ENCODE measurements around the gene PTCH1. TPM values are rescaled to one million over a fixed set of nuclear protein-coding genes. Genes with fewer than 3 reads are reported as not detected.

The PTCH1 gene
- polyA plus RNA-seq, 1 donor, result 25.3 TPM

DNA sequence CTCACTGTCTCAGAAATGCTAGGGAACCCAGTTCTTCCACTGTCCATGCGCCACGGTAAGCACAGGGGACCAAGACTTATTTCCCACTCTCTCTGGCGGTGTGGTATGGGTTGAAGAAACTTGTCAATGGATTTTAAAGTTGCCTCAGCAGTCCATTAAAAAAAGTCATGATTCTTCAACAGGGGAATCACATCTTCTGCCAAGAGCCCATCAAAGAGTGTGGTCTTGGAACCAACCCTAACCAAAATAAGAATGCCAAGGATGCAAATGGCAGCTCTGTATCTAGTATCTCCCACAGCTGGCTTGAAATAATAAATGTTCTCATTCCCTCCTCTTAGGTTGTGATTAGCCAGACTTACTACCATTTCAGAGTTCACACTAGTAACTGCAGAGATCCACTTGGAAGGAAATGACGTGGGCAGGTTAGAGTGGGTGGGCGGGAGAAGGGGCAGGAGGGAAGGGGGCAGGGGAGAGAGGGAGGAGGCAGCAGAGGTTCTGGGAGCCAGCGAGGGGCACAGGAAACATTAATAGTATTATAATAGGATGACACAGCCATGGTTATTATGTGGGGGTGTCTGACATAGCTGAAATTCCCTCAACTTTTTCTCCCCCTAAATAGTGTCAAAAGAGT is 17.6 kb downstream of the PTCH1 start:
- no peak overlapping the region for H3K4me3 ChIP-seq (ENCODE audit: low read length)
- H3K9me3 ChIP-seq (ENCODE audit: control insufficient read depth, low read depth, low read length), result no peaks in the 10 kb centered on the region
- WGBS (ENCODE audit: insufficient coverage, low lambda C conversion rate), result no CpG with 5 or more reads among the region's 6 CpGs
- no peaks in the 10 kb centered on the region for H3K27me3 ChIP-seq (ENCODE audit: control insufficient read depth, insufficient read depth, low read length)
- no peak for DNase-seq
- H3K27ac ChIP-seq (ENCODE audit: low read length), result peak overlapping the region; percentile 32
- peaks cover 23% of the 10 kb centered on the region for H3K36me3 ChIP-seq (ENCODE audit: control insufficient read depth, insufficient read depth, low read length)
- peaks cover 5% of the 10 kb centered on the region for H3K4me1 ChIP-seq (ENCODE audit: control insufficient read depth, insufficient read depth, low read length)

DNA sequence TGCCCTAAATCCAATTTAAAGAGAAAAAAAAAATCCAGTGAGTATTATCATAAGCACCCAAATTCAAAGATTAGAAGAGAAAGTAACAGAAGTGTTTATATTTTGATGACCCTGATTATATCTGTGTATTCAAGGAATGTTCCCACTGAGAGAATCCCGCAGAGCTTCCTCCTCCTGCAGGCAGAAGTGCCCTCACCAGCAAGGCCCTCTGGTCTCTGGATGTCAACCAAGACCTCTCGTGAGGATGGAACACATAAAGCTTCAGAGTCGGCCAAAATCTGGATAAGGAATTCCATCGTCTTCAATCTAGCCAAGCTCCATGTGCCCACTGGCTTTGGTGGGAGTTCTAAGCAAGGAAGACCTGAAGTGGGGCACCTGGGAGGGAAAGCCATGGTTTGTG is 18.1 kb downstream of the PTCH1 start:
- no CpG with 5 or more reads among the region's 4 CpGs for WGBS (ENCODE audit: insufficient coverage, low lambda C conversion rate)
- no peaks in the 10 kb centered on the region for H3K9me3 ChIP-seq (ENCODE audit: control insufficient read depth, low read depth, low read length)
- H3K27ac ChIP-seq (ENCODE audit: low read length), result peak overlapping the region; percentile 32
- H3K4me3 ChIP-seq (ENCODE audit: low read length), result no peak overlapping the region
- DNase-seq, result no peak
- H3K4me1 ChIP-seq (ENCODE audit: control insufficient read depth, insufficient read depth, low read length), result peaks cover 5% of the 10 kb centered on the region
- H3K36me3 ChIP-seq (ENCODE audit: control insufficient read depth, insufficient read depth, low read length), result peaks cover 27% of the 10 kb centered on the region
- no peaks in the 10 kb centered on the region for H3K27me3 ChIP-seq (ENCODE audit: control insufficient read depth, insufficient read depth, low read length)

DNA sequence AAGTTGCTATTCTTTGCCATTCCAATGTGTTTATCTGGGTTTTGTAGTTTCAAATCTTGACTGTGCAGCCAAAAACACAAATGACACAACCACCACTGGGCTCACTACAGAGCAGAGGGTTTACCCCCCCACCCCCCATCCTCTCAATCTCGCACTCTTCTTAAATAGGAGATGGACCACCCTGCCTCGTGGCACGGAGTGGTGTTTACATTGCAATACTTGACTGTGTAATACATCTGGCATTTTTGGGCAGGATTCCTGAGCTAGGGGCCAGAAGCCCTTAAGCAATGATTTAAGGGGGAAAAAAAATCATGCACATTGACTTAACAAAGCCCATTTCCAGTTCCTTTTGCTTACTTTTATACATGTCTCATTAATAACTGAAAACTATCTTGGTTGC is 19.0 kb downstream of the PTCH1 start:
- DNase-seq, result peak in 1 of 2 donors; percentile 55
- Histone ChIP-seq H3K27ac (ENCODE audit: low read length) (no peak overlapping the region), H3K4me1 (ENCODE audit: control insufficient read depth, insufficient read depth, low read length) (peaks cover 5% of the 10 kb centered on the region), H3K36me3 (ENCODE audit: control insufficient read depth, insufficient read depth, low read length) (peaks cover 27% of the 10 kb centered on the region), H3K9me3 (ENCODE audit: control insufficient read depth, low read depth, low read length) (no peaks in the 10 kb centered on the region), H3K27me3 (ENCODE audit: control insufficient read depth, insufficient read depth, low read length) (no peaks in the 10 kb centered on the region), H3K4me3 (ENCODE audit: low read length) (no peak overlapping the region)
- WGBS (ENCODE audit: insufficient coverage, low lambda C conversion rate), result 67% methylated on average over 1 of the region's 3 CpGs

DNA sequence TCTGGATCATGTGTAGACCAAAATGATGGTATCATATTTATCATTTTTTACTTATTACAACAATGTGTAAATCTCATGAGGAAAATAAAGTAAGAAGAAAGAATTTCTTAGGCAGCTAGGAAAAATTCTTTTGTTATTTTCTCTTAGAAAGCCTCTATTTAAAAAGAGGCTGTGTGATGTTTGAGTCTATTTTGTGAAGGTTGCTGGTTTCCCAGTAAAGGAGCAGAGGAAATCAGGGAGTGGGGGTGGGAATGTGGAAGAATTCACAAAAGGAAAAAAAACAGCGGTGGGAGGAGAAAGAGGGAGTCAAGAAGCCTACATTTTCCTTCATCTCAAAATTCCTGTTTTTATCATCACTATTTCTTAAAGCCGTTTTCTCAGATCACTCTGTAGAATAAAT is 20.1 kb downstream of the PTCH1 start:
- Histone ChIP-seq H3K9me3 (ENCODE audit: control insufficient read depth, low read depth, low read length) (no peaks in the 10 kb centered on the region), H3K36me3 (ENCODE audit: control insufficient read depth, insufficient read depth, low read length) (peaks cover 23% of the 10 kb centered on the region), H3K4me3 (ENCODE audit: low read length) (no peak overlapping the region), H3K4me1 (ENCODE audit: control insufficient read depth, insufficient read depth, low read length) (peaks cover 5% of the 10 kb centered on the region), H3K27ac (ENCODE audit: low read length) (no peak overlapping the region), H3K27me3 (ENCODE audit: control insufficient read depth, insufficient read depth, low read length) (no peaks in the 10 kb centered on the region)
- DNase-seq, result no peak
- 50% methylated on average over 1 of the region's 2 CpGs for WGBS (ENCODE audit: insufficient coverage, low lambda C conversion rate)

DNA sequence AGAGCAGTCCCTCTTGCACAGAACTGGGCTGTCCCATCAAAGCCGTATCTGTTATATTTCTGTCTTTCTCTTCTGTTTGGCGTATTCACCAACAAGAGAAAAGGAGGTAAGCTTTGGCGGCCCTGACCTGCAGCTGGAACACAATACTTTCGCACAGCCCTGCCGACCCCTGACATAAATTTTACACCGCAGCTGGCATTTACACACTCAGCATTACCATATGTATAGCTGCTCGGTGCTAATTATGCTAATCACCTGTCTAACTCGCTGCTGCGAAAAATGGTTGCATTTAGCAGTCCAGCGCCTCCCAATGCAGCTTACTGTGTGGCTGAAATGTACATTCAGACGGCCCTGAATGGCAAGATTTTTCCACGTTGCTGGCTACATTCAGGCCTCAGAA is 20.8 kb downstream of the PTCH1 start:
- Histone ChIP-seq H3K9me3 (ENCODE audit: control insufficient read depth, low read depth, low read length) (no peaks in the 10 kb centered on the region), H3K36me3 (ENCODE audit: control insufficient read depth, insufficient read depth, low read length) (peaks cover 26% of the 10 kb centered on the region), H3K4me1 (ENCODE audit: control insufficient read depth, insufficient read depth, low read length) (peaks cover 5% of the 10 kb centered on the region), H3K27ac (ENCODE audit: low read length) (no peak overlapping the region), H3K4me3 (ENCODE audit: low read length) (no peak overlapping the region), H3K27me3 (ENCODE audit: control insufficient read depth, insufficient read depth, low read length) (no peaks in the 10 kb centered on the region)
- WGBS (ENCODE audit: insufficient coverage, low lambda C conversion rate), result no CpG with 5 or more reads among the region's 12 CpGs
- no peak for DNase-seq

DNA sequence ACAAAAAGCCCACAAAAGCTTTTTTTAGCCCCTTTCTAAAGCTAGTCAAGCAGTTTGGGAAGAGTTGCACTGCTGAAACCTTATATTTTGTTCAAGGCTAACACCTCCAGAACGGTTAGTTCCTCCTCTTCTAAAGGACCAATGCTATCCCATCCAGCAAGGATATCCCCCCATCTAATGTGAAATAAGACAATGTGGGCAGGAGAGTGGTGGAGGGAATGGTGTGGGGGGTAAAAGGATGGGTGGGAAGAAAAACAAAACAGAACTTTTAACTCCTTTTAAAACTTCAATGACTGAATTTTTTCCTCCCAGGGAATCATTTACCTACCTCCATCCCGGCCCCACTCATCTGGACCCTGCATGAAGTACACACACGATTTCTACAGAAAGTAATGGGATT is 21.2 kb downstream of the PTCH1 start:
- H3K27me3 ChIP-seq (ENCODE audit: control insufficient read depth, insufficient read depth, low read length), result no peaks in the 10 kb centered on the region
- peaks cover 5% of the 10 kb centered on the region for H3K4me1 ChIP-seq (ENCODE audit: control insufficient read depth, insufficient read depth, low read length)
- H3K9me3 ChIP-seq (ENCODE audit: control insufficient read depth, low read depth, low read length), result no peaks in the 10 kb centered on the region
- H3K27ac ChIP-seq (ENCODE audit: low read length), result no peak overlapping the region
- peaks cover 26% of the 10 kb centered on the region for H3K36me3 ChIP-seq (ENCODE audit: control insufficient read depth, insufficient read depth, low read length)
- WGBS (ENCODE audit: insufficient coverage, low lambda C conversion rate), result no CpG with 5 or more reads among the region's 3 CpGs
- no peak for DNase-seq
- H3K4me3 ChIP-seq (ENCODE audit: low read length), result no peak overlapping the region

DNA sequence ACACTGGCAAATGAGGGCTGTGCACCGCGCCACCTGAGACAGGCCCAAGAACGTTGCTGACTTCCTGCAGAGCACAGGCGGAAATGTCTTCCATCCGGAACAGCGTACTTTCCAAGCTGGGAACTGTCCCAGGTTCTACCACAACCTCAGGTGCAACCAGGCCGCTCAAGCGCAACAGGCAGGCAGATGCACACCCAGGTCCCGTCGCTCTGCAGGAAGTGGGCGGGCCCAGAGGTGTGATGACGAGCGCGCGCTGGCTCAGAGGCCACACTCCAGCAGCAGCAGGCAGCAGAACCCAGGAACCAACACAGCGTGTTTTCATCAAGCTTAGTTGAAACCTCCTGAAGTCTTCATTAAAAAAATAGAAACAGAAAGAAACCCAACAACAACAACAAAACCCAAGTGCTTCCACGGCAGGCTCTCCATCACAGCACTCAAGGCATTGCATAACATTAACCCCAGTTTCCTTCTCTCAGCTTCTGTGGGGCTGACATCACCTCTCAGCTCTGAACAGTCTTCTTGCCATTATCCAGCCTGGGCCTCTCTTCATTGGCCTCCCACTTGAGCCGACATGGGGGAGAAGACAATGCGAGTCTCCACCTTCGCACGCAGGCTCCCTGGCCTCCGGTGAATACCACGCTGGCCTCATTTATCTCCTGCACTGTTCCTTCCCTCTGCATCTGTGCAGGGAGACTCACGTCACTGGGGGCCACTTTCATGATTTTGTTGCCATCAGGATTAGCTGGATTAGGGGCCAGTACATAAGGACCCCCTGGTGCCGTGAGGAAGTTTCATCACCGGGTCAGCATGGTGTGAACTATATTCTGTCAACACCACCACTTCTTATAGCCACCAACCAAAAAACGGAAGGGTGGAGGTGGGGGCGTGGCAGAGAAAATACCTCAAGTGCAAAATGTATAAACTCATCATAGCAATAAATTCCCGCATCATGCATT is 22.1 kb downstream of the PTCH1 start:
- no peaks in the 10 kb centered on the region for H3K27me3 ChIP-seq (ENCODE audit: control insufficient read depth, insufficient read depth, low read length)
- peak in 1 of 2 donors; percentile 48 for DNase-seq
- peaks cover 3% of the 10 kb centered on the region for H3K4me1 ChIP-seq (ENCODE audit: control insufficient read depth, insufficient read depth, low read length)
- H3K9me3 ChIP-seq (ENCODE audit: control insufficient read depth, low read depth, low read length), result no peaks in the 10 kb centered on the region
- H3K4me3 ChIP-seq (ENCODE audit: low read length), result no peak overlapping the region
- peaks cover 20% of the 10 kb centered on the region for H3K36me3 ChIP-seq (ENCODE audit: control insufficient read depth, insufficient read depth, low read length)
- 80% methylated on average over 1 of the region's 29 CpGs for WGBS (ENCODE audit: insufficient coverage, low lambda C conversion rate)
- peak overlapping the region; percentile 36 for H3K27ac ChIP-seq (ENCODE audit: low read length)

DNA sequence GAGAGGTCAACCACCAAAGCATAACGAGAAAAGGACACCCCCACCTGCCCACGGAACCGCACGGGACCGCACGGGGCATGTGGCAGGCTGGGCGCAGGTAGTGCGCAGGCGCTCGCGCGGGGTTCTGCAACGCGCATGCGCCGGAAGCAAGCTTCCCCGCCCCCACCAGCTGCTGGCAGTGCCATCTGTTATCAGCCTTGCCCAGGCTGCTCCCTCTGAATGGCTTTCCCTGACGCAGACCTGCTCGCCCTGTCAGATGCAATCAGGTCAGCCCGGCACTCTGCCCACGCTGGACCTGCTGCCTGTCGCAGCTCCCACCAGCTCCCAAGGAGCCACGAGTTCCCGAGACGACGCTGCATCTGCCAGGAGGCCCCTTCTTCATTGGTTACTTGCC is 22.8 kb downstream of the PTCH1 start:
- WGBS (ENCODE audit: insufficient coverage, low lambda C conversion rate), result 60% methylated on average over 1 of the region's 26 CpGs
- Histone ChIP-seq H3K36me3 (ENCODE audit: control insufficient read depth, insufficient read depth, low read length) (peaks cover 19% of the 10 kb centered on the region), H3K27me3 (ENCODE audit: control insufficient read depth, insufficient read depth, low read length) (no peaks in the 10 kb centered on the region), H3K4me3 (ENCODE audit: low read length) (no peak overlapping the region), H3K27ac (ENCODE audit: low read length) (peak overlapping the region; percentile 36), H3K9me3 (ENCODE audit: control insufficient read depth, low read depth, low read length) (no peaks in the 10 kb centered on the region), H3K4me1 (ENCODE audit: control insufficient read depth, insufficient read depth, low read length) (peaks cover 3% of the 10 kb centered on the region)
- no peak for DNase-seq

DNA sequence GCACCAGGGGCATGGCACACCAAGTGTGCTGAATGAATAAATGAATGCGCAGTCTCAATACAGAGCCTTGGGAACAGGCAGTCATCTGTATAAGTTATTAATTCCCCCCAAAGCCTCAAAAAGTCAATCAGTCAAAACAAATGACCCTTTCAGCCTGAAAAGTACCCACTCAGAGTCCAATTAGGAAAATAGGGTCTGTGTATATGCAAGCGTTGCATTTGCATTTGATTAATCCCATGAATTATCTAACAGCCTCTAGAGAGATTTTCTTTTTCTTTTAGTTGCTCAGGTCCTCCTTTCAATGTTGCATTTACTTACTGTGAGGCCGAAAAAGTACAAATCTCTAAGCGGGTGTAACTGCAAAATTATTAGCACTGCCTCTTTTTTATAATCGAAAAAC is 23.4 kb downstream of the PTCH1 start:
- no peak overlapping the region for H3K4me3 ChIP-seq (ENCODE audit: low read length)
- no peak for DNase-seq
- H3K27ac ChIP-seq (ENCODE audit: low read length), result no peak overlapping the region
- H3K27me3 ChIP-seq (ENCODE audit: control insufficient read depth, insufficient read depth, low read length), result no peaks in the 10 kb centered on the region
- peaks cover 3% of the 10 kb centered on the region for H3K4me1 ChIP-seq (ENCODE audit: control insufficient read depth, insufficient read depth, low read length)
- peaks cover 16% of the 10 kb centered on the region for H3K36me3 ChIP-seq (ENCODE audit: control insufficient read depth, insufficient read depth, low read length)
- no peaks in the 10 kb centered on the region for H3K9me3 ChIP-seq (ENCODE audit: control insufficient read depth, low read depth, low read length)
- 83% methylated on average over 1 of the region's 5 CpGs for WGBS (ENCODE audit: insufficient coverage, low lambda C conversion rate)

DNA sequence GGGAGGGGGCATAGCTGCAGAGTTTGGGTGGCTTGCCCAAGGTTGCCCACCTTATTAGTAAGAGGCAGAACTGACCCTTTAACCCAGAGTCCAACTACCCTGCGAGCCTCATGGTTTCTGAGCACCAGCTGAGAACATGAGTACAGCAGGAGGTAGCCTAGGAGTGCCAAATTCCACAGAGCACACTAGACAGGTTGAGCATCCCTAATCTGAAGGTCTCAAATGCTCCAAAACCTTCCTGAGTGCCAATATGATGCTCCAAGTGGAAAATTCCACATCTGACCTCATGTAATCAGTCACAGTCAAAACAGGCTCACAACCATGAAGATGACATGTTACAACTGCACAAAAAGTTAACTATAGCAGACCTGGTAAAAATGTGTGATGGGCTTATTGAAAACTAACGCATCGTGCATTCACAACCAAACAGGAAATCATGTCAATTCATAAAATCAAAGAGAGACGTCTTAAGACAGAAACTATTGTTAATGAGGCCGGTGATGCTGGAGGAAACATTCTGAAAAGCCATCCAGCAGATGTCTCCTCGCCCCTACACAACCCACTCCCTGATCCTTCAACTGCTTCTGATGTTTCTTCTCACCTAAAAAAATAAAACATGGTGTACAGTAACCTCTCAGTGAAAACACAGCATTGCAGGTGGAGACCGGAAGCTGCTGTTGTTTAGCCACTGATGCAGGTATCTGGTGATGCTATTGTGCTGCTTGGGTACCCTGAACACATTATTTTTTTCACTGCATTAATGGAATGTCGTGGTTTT is 25.0 kb downstream of the PTCH1 start:
- WGBS (ENCODE audit: insufficient coverage, low lambda C conversion rate), result 68% methylated on average over 4 of the region's 8 CpGs
- Histone ChIP-seq H3K4me1 (ENCODE audit: control insufficient read depth, insufficient read depth, low read length) (peaks cover 4% of the 10 kb centered on the region), H3K9me3 (ENCODE audit: control insufficient read depth, low read depth, low read length) (no peaks in the 10 kb centered on the region), H3K27ac (ENCODE audit: low read length) (no peak overlapping the region), H3K27me3 (ENCODE audit: control insufficient read depth, insufficient read depth, low read length) (no peaks in the 10 kb centered on the region), H3K4me3 (ENCODE audit: low read length) (no peak overlapping the region), H3K36me3 (ENCODE audit: control insufficient read depth, insufficient read depth, low read length) (peaks cover 16% of the 10 kb centered on the region)
- no peak for DNase-seq

Measured in large intestine (tissue), 3 donors.